Lower leg skin (tissue), 4 donors: ENCODE measurements around the gene TM2D3. TPM values are rescaled to one million over a fixed set of nuclear protein-coding genes. Genes with fewer than 3 reads are reported as not detected.

Experiments used
- DNase-seq, 2 donors: peaks; one replicate each; pipeline ENCODE4 v3.0.0-alpha.2; 2019; ENCODE audit warnings: low spot score in 2 of 2
- H3K4me3 ChIP-seq: fragments of 200-600 bp; sonication (generic); 2 replicates; pipeline ENCODE4 v1.5.1; 2017; ENCODE audit warnings: mild to moderate bottlenecking, low read depth; ENCODE audit not compliant: poor library complexity, severe bottlenecking
- POLR2A ChIP-seq, 2 donors: fragments of 450-650 bp; IDR thresholded peaks; one replicate each; pipeline ENCODE4 v1.6.1; 2016 to 2017; ENCODE audit warnings: antibody characterized with exemption in 2 of 2, mild to moderate bottlenecking in 1 of 2, moderate library complexity in 1 of 2
- WGBS, 2 donors: methylation state at CpG; one replicate each; pipeline ENCODE4 v1.1.5; 2018; 5-methylcytosine and 5-hydroxymethylcytosine counted together
- intact Hi-C: fragments of 100-400 bp; cut with DNase I; formaldehyde crosslinking; loops from one replicate; pipeline ENCODE4 v1.15.0; 2023; ENCODE audit warnings: low total_unique reads
- total RNA-seq, 4 donors: library from RNA; depleted of rRNA; stranded (reverse); fragments of >200 nt; gene quantifications; one replicate each; pipeline ENCODE4 v1.1.0, GENCODE V29; 2016
- TF ChIP-seq, protein P1 (sequence below), 3 donors: fragments of 450-650 bp; IDR thresholded peaks; one replicate each; pipeline ENCODE4 v1.5.1; 2016; ENCODE audit warnings: antibody characterized with exemption in 3 of 3, mild to moderate bottlenecking in 3 of 3, moderate library complexity in 2 of 3

Gene TM2D3, protein sequence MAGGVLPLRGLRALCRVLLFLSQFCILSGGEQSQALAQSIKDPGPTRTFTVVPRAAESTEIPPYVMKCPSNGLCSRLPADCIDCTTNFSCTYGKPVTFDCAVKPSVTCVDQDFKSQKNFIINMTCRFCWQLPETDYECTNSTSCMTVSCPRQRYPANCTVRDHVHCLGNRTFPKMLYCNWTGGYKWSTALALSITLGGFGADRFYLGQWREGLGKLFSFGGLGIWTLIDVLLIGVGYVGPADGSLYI
- 10 to 100 TPM; 33.8 to 59.4 (median 39.7) TPM for total RNA-seq

DNA sequence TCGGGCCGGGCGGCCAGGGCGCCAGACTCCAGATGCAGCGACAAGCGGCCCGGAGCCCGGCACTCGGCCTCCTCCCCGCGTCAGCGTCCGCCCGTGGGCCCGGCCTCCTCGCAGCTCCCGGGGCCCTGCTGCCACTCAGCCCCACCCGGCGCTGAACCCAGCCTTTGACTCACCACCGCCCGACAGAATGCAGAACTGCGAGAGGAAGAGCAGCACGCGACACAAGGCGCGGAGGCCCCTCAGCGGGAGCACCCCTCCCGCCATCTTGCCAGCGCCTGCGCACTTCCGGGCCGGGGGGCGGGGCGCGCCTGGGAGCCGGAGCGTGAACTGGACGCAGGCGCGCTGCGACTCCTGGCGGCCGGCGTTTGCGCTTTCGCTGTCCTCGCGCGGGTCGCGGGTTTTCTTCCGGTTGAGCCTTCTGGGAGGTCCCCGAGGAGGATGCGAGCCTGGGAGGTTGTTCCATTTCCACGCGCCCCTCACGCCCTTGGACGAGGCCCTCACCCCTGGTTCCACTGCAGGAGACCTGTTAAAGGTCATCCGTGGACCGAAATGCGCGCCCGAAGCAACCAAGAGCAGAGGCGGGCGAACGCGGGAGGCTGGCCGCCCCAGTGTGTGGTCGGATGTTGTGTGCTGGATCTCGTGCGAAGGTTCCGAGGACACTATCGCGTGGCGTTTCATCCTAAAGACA is at the start of gene TM2D3:
Gene TM2D3, minus strand, starts transcription at position 284 of the 688 bp plus-strand sequence. Its CDS starts 20 bp downstream, at position 264.
- H3K4me3 ChIP-seq: peak within 1 kb of the TSS; percentile 71
- intact Hi-C loops: no loop called here
- DNase-seq: peak; percentile 91 to 99
- 0% methylated on average over 8 to 50 of the region's 75 CpGs for WGBS, 2 donors
- TF ChIP-seq, protein P1, sequence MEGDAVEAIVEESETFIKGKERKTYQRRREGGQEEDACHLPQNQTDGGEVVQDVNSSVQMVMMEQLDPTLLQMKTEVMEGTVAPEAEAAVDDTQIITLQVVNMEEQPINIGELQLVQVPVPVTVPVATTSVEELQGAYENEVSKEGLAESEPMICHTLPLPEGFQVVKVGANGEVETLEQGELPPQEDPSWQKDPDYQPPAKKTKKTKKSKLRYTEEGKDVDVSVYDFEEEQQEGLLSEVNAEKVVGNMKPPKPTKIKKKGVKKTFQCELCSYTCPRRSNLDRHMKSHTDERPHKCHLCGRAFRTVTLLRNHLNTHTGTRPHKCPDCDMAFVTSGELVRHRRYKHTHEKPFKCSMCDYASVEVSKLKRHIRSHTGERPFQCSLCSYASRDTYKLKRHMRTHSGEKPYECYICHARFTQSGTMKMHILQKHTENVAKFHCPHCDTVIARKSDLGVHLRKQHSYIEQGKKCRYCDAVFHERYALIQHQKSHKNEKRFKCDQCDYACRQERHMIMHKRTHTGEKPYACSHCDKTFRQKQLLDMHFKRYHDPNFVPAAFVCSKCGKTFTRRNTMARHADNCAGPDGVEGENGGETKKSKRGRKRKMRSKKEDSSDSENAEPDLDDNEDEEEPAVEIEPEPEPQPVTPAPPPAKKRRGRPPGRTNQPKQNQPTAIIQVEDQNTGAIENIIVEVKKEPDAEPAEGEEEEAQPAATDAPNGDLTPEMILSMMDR (IDR thresholded peaks at IDR 0.05): peak in 1 of 3 donors; percentile 52
- peak in 1 of 2 donors; percentile 46 for TF ChIP-seq POLR2A (IDR thresholded peaks at IDR 0.05)

DNA sequence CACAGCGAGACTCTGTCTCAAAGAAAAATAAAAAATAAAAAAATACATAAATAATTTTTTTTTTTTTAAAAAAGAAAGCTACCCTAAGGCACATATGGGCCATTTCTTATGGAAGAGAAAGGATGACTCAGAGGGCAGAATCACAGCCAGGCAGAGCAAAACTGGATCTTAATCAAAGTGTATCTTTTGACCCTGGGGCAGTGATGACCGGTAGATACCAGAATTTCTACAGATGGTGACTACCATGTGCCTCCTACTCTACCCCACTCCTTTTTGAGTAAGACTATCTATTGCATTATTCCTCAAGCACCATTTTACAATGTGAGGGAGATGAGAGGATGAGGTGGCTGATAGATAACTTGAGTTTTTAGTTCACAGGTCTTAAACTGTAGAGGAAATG is 46.1 kb upstream of the TM2D3 start:
- intact Hi-C loops: no loop called here
- H3K4me3 ChIP-seq: no peak overlapping the region
- DNase-seq: no peak
- no peak for TF ChIP-seq POLR2A (IDR thresholded peaks at IDR 0.05)
- TF ChIP-seq, protein P1 (IDR thresholded peaks at IDR 0.05): no peak
- 66 to 73% methylated on average over 2 of the region's 2 CpGs for WGBS, 2 donors

DNA sequence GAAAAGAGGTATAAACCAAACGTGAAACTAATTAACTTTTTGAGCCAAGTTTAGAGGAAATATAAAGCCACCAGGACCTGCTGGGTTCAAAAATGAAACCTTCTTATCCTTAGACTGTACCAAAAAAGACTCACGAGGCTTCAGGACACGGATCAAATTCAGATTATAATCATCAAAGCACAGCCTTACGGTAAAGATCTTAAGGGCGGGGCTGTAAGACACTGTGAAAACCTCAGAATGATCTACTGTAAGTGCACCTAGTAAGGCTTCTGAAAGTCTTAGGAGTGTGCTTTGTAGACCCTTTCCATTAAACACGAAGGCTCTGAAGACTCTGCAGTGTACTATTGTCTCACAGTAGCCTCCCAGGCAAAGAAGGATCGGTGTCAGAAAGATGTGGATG is 45.3 kb upstream of the TM2D3 start:
- 85 to 91% methylated on average over 7 of the region's 7 CpGs for WGBS, 2 donors
- TF ChIP-seq, protein P1 (IDR thresholded peaks at IDR 0.05): no peak
- no peak for TF ChIP-seq POLR2A (IDR thresholded peaks at IDR 0.05)
- H3K4me3 ChIP-seq: no peak overlapping the region
- intact Hi-C loops: no loop called here
- no peak for DNase-seq

DNA sequence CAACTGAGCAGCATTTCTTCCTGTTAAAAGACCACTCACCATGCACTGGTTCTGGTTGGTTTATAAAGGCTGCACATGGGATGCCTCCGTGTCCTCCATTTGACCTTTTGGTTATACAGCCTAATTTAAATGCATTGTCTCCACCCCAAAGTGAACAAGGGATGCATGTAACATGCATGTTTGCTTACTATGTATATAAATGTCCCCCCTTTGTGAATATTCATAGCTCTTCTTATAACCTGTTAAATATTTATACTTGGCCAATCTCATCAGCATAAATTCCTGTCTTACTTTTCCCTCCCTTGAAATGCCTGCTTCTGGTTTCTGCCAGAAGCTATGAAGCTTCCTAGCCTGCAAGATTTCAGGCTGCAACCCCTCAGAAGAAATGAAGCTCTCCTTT is 44.6 kb upstream of the TM2D3 start:
- intact Hi-C loops: no loop called here
- DNase-seq: no peak
- TF ChIP-seq, protein P1 (IDR thresholded peaks at IDR 0.05): no peak
- TF ChIP-seq POLR2A (IDR thresholded peaks at IDR 0.05): no peak
- H3K4me3 ChIP-seq: no peak overlapping the region
- 100% methylated on average over 1 of the region's 1 CpG for WGBS, 2 donors

DNA sequence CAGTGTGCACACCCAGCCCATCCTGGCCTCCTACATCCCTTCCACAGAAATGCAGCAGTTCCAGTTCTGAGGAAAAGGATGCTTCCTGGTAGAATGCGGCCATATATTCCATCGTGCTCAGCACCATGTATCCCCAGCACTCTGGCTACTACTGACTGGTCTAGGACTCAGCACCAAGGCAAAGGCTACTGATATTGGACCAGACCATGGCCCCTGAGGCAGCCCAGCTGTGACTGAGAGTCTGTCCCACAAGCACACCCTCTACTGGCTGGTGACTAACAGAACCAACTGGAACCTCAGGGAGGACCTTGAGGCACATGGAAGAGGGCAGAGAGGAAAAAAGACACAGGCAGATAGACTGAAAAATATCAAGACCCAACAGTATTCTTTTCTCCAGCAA is 42.1 kb upstream of the TM2D3 start:
- H3K4me3 ChIP-seq: no peak overlapping the region
- DNase-seq: no peak
- TF ChIP-seq, protein P1 (IDR thresholded peaks at IDR 0.05): no peak
- WGBS, 2 donors: 86 to 87% methylated on average over 2 of the region's 2 CpGs
- intact Hi-C loops: no loop called here
